H4 (cell line): ENCODE measurements around the gene NFATC1. TPM values are rescaled to one million over a fixed set of nuclear protein-coding genes. Genes with fewer than 3 reads are reported as not detected.
A peak's percentile ranks its signal among the peaks of the same experiment; 100 is the strongest.

Experiments
- DNase-seq: peaks from one replicate; pipeline ENCODE4 v3.0.0-alpha.2; 2015; ENCODE audit warnings: low spot score
- total RNA-seq: library from RNA; depleted of rRNA; stranded (reverse); fragments of >200 nt; shearing (Covaris generic); gene quantifications from 2 replicates; pipeline ENCODE4 v1.2.3, GENCODE V29; 2014

The NFATC1 gene
- total RNA-seq, 1 experiment from 2014 or later, result 4.3 TPM

DNA sequence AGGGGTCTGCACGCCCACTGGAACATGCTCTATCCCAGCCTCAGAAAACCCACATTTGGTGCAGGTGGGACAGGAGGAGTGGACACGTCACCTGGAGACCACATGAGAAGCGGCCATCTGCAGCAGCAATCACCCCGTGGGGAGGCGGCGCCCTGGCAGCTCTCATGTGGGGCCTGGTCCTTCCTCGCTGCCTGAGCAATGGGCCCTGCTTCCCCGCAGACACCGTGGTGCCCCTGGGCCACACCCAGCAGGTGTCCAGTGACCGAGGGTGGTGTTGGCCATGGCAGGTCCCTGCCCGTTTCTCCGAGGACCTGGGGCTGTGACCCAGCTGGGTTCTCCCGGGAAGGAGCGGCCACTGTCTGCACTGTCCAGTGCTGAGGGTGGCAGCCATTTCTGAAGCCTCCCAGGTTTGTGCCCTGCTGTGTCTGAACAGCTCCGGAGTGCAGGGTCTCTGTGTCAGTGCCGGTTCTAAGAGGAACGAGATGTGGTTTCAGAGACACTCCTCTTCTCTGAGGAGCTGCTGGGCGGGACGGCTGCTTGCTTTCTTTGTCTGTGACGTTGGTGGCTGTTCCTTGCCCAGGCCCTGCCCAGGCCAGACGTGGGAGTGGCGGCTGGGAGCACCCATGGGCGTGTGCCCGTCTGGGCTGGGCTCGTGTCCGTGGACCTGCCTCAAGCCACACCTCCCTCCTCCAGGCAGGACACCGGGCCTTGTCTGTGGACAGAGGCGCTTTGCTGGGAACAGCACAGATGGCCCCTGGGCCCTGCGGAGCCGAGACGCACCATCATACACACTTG, 44.8 kb downstream of the NFATC1 start:
- no peak for DNase-seq

DNA sequence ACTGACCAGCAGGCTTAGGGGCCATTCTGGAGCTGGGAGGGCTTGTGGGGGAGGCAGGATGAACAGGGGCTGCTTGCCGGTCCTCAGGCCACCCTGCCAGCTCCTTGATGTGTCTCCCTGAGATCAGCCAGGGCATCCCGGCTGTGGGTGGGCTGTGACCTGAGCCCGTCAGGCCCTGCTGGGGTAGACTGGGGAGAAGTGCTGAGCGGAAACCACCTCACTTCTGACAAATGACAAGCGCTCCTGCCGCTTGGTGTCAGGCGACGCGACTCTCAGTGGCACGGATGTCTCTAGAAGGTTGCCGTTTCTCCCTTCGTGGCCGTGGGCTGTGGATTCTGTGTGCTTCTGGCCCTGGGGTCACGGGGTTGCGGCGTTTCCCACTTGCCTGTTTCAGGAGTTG, 45.7 kb downstream of the NFATC1 start:
- DNase-seq, result no peak

DNA sequence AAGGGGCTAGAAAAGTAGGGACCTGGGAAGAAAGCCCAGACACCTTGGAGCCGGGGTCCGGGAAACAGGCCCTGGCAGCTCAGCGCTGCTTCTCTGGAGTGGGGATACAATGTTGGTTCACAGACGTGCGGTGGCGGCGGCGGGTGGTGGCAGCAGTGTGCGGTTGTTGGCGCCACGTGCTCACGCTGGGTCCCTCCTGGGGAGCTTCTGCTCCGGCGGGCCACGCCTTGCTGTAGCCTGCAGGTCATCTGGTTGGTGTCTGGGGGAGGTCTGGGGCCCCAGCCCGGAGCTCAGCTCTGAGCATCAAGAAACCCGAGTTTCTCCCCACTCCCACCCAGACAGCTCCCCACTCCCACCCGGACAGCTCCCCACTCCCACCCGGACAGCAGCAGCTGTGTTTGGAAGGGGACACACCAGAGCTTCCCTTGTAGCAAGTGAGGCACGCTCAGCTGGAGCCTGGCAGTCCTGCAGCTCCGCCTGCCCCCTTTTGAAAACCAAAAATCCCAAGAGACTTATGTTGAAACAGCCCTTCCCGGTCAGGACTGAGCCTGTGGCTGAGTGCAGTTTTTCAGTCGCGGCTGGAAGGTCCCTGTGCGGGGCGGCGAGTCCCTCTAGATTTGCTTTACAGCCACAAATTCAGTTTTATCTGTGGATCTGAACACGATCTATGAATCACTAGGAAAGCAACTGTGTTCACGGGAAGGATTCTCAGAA, 46.9 kb downstream of the NFATC1 start:
- DNase-seq, result no peak

DNA sequence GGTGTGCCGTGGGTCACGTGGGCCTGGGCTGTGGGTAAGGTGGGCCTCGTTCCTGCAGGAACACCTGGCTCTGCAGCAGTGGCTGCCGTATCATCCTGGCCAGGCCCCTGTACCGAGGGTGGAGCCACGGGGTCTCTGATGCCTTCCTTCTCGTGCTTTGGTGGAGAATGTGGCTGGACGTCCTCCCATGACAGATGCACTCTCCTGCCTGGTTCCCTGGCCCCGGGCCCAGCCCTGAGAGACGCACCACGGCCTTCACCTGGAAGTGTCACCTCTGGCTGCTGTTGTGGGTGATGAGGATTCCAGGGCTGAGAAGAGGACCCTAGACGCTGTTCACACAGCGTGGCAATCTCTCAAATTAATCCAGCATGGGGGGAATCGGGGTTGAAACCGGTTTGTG, 49.5 kb downstream of the NFATC1 start:
- DNase-seq, result no peak

DNA sequence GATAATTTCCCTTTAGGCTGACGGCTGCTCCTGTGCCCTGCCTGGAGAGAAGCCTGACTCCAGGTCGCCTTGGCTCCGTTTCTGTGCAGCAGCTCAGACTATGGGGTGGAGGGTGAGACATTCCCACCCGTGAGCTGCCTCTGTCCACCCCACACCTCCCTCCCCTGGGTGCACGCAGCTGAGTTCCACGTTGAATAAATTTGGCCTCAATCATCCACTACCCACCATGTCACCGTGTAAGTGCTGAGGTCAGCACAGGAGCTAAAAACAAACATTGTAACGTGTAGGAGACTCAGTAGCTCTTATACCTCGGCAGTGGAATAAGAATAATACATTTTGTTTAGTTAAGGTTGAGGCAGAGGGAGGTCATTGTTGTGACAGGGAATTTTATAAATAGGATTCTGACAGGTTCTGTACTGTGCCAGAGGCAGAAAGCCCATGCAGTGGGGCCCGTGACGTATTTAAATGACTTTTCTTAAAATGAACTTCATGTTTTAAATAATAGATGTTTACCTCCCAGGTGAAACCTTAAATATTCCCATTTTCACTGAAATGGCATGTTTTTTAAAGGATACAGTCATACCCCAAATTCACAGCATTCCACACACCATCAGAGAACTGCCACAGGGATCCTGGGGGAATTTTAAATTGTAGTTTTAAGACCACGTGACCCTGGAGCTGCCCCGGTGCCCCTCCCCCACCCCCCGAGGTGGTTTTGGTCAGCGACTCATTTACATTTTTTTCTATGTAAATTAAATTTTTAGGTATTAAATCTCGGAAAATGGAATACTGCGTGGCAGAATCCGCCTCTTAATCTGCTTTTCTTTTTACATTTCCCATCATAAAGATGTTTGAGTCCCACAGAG, 50.2 kb downstream of the NFATC1 start:
- DNase-seq, result no peak

DNA sequence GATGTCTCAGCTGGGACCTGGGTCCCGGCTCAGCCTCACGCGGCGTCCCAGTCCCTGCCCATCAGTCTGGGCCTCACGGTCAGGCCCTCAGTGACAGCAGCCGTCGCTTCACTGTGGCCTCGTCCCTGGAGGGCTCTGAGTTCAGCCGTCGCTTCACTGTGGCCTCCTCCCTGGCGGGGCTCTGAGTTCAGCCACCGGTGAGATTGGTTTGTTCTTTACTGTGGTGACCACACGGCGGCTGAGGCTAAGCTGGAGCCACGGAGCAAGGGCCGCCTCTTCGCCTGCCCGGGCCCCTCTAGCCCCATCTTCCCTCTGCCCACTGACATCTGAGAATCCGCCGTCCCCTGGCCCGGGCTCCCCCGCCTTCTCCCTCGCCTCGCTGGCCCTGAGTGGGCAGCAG, 51.2 kb downstream of the NFATC1 start:
- no peak for DNase-seq

DNA sequence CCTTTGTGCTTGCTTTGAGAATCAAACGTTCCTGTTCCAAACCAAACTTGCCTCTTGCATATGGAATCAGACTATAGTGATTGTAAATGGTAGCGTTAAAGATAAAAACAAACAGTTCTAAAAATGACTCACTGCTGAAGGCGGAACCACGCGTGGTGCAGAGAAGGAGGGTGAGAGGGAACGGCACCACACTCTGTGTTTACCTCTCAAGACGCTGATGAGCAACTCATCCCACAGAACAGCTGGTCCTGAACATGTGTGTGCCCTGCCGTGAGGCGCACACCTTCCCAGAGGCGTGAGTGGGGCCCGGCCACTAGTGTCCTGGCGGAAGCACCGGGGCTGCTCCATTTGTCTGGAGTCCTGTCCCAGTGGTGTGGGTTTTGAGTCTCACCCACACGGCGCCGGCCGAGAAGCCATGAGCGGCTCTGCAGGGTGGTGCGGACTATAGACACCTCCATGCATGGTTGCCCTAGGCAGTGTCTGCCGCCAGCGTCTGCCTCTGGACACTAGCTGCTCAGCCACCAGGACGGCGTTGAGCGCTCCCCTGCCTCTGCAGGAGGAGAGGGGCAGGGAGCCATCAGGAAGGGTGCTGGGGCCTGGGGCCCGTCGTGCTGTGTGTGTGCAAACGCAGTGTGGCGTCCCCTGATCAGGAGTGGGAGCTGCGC, 52.1 kb downstream of the NFATC1 start:
- peak; percentile 24 for DNase-seq

DNA sequence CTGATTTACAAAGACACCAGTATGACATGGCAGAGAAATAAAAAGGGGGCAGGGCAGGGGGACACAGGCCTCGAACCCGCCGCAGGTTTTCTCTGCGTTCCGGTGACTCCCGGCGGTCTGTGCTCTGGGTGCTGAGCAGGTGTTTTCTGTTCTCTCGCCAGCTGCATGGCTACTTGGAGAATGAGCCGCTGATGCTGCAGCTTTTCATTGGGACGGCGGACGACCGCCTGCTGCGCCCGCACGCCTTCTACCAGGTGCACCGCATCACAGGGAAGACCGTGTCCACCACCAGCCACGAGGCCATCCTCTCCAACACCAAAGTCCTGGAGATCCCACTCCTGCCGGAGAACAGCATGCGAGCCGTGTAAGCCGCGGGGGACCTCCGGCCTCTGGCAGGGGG, 52.9 kb downstream of the NFATC1 start:
- no peak for DNase-seq

DNA sequence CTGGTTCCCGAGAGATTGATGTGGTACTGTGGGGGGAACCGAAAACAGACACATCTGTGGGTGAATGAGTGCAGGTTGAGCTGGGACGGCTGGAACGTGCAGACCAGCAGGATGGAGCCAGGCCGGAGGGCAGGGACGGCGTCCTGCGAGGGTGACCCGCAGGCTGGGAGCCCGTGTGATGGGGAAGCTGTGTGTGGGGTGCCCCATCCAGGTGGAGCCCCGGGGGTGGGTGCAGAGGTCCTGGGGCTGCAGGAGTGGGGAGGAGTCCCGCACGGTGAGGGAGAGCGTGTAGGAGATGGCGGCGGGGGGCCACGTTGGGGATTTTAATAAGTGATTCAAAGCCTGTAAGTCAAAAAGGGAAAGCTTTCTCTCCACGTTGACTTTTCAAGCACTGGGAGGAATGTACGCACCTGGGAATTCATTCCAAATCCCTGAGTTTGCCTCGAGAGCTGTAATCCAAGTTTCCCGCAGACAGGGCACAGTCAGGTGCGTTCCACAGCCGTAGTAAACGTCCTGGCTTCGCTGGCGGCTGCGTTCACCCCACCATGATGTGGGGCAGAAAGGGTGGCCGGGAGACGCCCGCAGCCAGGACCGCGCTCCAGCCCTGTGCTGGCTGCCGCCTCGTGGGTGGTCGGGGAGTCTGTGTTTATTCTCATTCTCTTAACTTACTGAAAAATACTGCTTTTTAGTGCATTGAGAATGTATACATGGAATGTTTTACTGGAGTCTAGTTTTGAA, 54.0 kb downstream of the NFATC1 start:
- no peak for DNase-seq

DNA sequence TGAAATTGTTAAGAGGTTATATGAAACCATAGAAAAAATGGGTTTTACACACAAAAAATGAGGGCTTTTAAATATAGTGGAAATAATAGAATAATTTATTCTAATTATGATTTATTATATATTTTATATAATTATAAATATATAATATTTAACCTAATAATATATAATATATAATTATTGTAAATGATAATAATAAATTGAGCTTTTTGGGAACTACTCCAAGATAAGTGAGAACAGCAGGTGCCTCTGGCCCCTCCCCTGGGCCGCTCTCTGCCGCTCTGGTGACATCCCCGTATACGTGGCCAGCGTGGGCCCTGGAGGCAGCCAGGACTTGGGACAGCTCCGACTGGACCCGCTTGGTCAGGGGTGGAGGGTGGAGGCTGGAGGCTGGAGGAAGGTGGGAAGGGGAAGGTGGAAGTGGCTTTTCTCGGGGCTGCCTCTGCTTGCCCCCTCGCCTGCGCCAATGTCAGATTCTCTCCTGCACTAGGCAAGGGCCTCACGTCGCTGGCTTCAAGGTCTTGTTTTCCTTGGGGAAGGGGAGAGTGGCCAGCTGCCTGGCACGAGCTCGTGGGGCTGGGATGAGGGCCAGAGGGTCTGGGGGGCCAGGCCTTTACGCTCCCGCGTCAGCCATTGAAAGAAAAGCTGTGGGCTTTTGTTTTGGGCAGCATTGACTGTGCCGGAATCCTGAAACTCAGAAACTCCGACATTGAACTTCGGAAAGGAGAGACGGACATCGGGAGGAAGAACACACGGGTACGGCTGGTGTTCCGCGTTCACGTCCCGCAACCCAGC, 54.8 kb downstream of the NFATC1 start:
- DNase-seq, result no peak

DNA sequence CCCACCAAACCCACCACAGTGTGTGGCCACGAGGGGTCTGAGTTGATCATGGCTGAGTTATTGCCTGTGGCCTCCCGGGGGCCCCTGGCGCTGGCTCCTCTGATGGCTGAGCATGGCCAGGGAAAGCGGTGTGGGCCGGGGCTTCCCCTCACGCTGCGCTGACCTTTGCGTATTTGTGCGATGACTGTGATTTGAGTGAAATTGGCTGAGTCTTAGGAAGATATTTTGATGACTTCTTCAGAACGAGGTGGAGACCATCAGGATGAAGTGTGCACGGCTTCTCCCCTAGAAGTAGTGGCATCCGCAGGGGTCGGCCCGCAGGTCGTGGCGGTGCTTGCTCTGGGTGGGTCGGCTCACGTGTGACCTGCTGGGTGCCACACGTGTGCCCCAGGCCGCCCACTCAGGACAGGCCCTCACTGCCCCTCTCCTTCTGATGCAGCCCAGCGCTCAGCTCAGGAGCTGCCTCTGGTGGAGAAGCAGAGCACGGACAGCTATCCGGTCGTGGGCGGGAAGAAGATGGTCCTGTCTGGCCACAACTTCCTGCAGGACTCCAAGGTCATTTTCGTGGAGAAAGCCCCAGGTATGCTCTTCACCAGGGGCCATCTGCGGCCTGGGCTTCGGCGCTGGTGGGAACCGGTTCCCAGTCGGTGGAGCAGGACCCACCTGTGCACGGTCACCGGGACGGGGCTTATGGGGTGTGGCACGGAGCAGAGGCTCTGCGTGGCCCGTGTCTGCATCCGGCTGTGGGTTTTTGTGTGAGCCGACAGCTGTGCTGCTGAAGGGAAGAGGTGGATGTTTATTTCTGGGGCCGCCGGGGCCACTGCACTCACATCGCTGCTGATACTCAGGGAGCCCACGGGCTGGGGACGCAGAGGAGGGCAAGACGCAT, 55.8 kb downstream of the NFATC1 start:
- no peak for DNase-seq

DNA sequence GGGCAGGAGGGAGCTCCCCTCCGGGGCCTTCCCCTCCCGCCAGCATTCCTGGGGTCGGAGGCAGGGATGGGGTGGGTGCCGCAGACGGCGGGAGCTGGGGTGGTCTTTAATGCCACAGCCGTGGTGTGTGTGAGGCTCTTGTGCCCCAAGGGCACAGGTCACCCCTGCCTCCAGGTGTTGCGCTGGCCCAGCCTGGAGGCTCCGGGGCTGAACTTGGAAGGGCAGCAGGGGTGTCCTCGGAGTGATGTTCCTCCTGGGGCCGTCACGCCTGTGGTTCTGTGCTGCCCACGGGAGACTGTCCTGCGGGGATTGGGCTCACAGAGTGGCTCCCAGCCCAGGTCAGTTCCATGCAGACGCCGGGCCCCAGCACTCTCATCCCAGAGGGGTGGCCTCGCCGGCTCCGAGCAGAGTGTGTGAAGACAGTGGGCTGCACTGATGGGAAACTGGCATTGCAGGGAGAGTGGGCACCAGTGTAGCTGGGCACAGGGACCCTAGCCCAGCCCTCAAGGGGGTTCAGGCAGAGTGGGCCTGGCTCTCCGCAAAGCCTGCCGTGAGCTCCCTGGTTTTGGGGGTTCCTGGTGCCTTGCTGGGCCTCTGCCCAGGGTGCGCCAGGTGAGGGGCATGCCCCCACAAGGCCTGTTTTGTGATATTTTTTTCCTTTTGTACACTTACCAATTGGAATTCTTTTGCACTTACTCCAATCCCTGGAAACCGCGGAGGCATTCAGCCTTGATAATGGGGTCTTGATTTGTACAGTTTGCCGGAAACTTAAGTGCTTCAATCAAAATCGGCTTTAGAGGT, 56.7 kb downstream of the NFATC1 start:
- DNase-seq, result no peak

DNA sequence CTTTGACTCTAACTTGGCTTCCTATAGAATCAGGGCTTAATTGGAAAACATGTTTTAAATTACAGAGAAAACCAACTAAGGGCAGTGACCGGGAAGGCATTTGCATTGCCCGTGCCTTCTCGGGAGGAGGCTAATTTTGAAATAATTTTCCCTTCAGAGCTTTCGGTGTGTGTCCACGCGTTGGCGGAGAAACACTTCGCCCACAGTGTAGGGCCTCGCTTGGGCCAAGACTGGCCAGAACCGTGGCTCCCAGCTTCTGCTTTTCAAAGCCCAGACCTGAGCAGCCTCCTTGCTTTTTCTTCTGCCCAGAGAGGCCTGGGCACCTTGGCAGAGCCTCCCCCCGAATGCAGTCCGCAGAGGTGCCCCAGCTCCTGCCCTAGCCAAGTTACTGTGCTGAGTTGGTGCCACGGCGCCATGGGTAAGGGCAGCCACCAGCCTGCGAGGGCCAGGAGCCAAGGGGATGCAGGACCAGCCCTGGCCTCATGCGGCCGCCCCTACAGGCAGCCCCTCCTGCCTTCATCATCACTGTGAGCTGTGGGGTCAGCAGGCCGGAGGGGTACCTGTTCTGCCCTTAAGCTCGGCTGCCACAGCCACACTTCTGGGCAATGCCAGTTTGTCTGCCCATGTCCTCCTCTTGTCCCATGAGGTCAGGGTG, 57.4 kb downstream of the NFATC1 start:
- DNase-seq, result no peak

DNA sequence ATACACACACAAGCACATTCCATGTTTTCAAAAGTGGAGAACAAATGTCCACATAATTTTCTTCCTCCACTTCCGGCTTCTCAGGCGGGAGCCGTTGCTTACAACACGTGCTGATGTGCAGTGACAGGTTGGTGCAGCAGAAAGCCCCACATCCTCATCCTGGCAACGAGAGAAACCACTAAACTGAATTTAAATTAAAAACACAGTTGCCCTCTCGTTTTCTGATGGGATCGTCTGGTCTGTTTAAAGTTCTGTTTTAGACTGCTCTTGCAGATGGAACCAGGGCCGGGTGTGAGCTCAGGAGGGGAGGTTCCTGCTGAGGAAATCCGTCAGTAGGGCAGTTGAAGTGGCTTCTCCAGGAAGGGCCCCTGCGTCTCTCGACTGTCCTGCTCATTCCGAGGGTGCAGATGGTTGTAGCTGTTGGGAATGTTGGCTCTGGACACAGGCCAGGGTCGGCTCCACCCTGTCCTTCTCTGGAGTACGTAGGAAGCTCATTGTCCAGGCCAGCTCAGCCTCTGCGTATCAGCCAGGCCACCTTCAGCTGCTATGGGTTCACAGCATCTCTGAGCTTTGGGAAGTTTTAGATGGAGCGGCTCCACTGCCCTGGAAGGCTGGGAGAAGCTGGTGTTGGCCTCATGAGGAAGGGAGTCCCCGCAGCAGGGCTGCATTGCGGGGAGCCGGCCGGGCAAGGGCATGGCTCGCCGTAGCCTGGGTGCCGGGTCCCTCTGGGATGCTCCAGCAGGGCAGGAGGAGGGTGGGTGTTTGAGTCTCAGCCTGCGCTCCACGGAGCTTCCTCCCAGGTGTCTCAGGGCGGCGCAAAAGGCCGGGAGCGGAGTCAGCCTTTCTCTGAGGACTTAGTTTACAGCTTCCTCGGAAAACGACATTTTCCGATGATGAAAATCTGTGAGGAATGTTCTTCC, 58.3 kb downstream of the NFATC1 start:
- no peak for DNase-seq

DNA sequence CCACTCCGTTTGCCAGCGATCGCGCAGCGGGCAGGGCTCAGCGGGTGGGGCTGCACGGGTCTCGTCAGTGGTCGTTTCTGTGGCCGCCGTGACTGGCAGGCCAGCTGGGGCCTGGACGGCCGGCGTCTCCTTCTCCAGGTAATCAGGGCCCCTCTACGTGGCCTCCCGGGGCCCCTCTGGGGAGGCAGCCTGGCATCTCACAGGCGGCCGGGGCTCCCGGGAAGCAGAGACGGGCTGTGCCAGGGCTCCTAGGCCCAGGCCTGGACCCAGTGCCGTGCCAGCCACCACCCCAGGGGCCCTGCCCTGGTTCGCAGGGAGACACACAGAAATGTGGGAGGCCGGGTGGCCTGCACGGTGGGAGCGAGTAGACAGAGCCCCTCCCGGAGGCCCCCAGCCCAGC, 59.5 kb downstream of the NFATC1 start:
- DNase-seq, result no peak

DNA sequence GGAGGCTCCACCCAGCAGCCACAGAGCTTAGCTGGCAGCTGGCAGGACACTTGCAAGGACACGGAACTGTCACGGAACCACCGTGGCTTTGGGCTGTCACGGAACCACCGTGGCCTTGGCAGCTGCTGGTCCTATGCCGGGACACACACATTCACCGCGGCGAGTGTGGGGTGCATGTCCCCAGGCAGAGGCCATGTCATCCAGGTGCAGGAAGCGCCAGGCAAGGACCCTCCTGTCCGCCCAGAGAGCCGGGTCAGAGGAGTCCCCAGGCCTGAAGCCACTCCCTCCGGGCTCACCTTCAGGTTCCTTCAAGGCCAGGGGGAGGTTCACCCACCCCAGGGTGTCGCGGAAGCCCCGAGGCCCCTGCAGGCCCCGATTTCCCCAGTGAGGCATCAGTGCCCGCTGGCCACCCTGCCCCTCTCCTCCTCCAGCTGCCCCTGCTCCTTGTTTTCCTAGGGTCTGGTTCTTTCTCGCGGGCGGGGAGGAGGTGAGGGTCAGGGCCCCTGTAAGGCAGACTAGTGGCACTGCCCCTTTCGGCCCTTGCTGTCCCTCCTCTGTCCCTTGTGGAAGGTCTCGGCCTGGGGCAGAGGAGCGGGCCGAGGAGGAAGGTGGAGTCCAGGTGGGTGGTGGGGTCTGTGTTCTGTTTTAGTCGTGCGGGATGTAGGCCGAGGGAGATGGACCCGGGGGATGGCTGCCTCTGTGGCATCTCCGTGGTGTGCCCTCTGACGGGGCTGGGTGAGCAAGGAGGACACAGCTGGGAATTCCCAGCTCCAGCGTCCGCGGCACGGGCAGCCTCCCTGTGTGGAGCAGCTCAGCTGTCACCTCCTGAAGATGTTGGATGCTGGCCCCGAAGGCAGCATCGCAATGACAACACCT, 60.6 kb downstream of the NFATC1 start:
- no peak for DNase-seq
